Hematopoietic multipotent progenitor cell treated with erythropoietin and hydrocortisone succinate and interleukin-3 and kit ligand, for 4 days (in vitro differentiated cells): ENCODE data around the gene CXCL12.
A peak's percentile ranks its signal among the peaks of the same experiment; 100 is the strongest.

Source experiments
- DNase-seq: peaks from one replicate; pipeline ENCODE4 v3.0.0-alpha.2; 2015

Gene CXCL12

GRCh38 chr10:44362866-44363711, 21.8 kb downstream of the CXCL12 start:
- no peak for DNase-seq

- DNase-seq = no peak
These were observed 23.8 kb downstream of the CXCL12 start for GRCh38 chr10:44361109-44361508.

- DNase-seq = no peak
These were observed 26.7 kb downstream of the CXCL12 start for GRCh38 chr10:44358080-44358771.

- no peak for DNase-seq
These were observed 27.8 kb downstream of the CXCL12 start for GRCh38 chr10:44357023-44357540.

- DNase-seq = peak; percentile 21
These were observed 28.5 kb downstream of the CXCL12 start for GRCh38 chr10:44356139-44357022.

GRCh38 chr10:44355630-44356029, 29.3 kb downstream of the CXCL12 start:
- DNase-seq = peak; percentile 30

GRCh38 chr10:44354771-44355170, 30.1 kb downstream of the CXCL12 start:
- DNase-seq = no peak

GRCh38 chr10:44353721-44354120, 31.2 kb downstream of the CXCL12 start:
- no peak for DNase-seq

- no peak for DNase-seq
These were observed 31.8 kb downstream of the CXCL12 start for GRCh38 chr10:44353128-44353390.

GRCh38 chr10:44352316-44353127, 32.4 kb downstream of the CXCL12 start:
- peak; percentile 69 for DNase-seq

- DNase-seq = no peak
These were observed 36.4 kb downstream of the CXCL12 start for GRCh38 chr10:44348496-44348895.

- no peak for DNase-seq
These were observed 37.1 kb downstream of the CXCL12 start for GRCh38 chr10:44347609-44348400.

- DNase-seq = no peak
These were observed 40.2 kb downstream of the CXCL12 start for GRCh38 chr10:44344727-44345126.

GRCh38 chr10:44343843-44344242, 41.1 kb downstream of the CXCL12 start:
- no peak for DNase-seq

GRCh38 chr10:44341886-44342285, 43.0 kb downstream of the CXCL12 start:
- DNase-seq = no peak

GRCh38 chr10:44340557-44340956, 44.3 kb downstream of the CXCL12 start:
- DNase-seq = no peak

- DNase-seq = no peak
These were observed 45.7 kb downstream of the CXCL12 start for GRCh38 chr10:44339218-44339617.

GRCh38 chr10:44337081-44337480, 47.8 kb downstream of the CXCL12 start:
- DNase-seq = no peak

GRCh38 chr10:44335330-44336021, 49.4 kb downstream of the CXCL12 start:
- DNase-seq = no peak

- no peak for DNase-seq
These were observed 50.2 kb downstream of the CXCL12 start for GRCh38 chr10:44334621-44335184.

GRCh38 chr10:44334091-44334490, 50.8 kb downstream of the CXCL12 start:
- DNase-seq = no peak
